ENCODE data around the gene APBA3. TPM values are rescaled to one million over a fixed set of nuclear protein-coding genes. Genes with fewer than 3 reads are reported as not detected.

The APBA3 gene
- total and polyA plus RNA-seq, 9 of the 15 experiments (the other 6 are each of a cell fraction or from before 2014, with no cell fraction given): 0.10 to 29.5 (median 11.5) TPM

DNA sequence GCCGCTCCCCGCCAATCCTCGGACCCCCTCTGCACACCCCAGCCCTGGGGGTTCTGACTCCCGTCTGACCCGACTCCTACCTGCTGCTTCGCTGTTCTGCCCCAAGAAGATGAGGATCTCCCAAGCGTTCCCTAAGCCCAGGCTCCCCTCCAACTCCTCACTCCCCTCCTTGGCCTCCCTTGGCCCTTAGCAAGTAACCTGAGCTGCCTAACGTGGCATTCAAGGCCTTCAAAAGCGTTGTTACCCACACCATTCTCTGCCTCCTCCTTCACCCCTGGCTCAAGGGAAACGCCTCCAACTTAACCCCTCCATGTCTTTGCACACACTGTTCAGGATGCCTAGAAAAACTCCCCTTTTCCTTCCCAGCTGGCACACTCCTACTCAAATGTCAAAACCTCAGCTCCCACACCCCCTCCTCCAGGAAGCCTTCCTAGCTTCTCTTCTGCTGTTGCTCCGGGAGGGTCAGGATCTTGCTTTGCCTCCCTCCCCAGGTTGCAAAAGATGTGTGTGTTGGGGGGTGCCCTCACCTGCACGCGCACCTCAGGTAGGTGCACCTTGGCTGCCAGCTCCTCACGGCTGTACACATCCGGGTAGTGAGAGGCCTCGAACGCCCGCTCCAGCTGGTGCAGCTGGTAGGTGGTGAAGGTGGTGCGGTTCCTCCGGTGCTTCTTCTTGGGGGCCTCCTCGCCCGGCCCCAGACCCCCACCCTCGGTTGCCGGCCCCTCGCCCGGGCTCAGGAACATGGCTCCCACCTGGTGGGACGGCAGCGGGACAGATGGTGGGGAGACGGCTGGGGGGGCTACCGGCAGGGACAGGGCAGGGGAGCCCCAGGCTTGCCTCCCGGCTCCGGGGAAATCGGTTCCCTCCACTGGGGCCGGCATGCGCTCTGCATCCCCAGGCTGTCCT, 9.8 kb upstream of the APBA3 start:
- POLR2A ChIA-PET: interaction anchor here (0.6 to 5.9 kb wide), 2 partner anchors 8 to 214 kb away, joined by 3 to 48 read pairs; partner anchors contain the start of genes APBA3, EEF2 and MRPL54
- no peak for FAIRE-seq

More for the DNA sequence above, 9.8 kb upstream of the APBA3 start:
- no peak overlapping the region for H3K4me3 ChIP-seq
- no peaks in the 10 kb centered on the region for H3K9me1 ChIP-seq (ENCODE audit: control insufficient read depth, insufficient read depth, low read length)
- H4K20me1 ChIP-seq (replicated peaks; ENCODE audit: control insufficient read depth, insufficient read depth, low read length): no peaks in the 10 kb centered on the region
- no peak overlapping the region for H2AFZ ChIP-seq (ENCODE audit: low read depth, low read length)
- in situ Hi-C loops (cut with MboI) (no loop called here), intact Hi-C loops (cut with micrococcal nuclease) (no loop called here)
- ATAC-seq (no peak), DNase-seq (ENCODE audit: extremely low read depth in 1 of 4, low spot score in 3 of 4) (no peak)
- peak overlapping the region in 1 of 2 experiments; percentile 71; a peak in 1 of 4 replicates for H3K9ac ChIP-seq (ENCODE audit: insufficient read depth in 1 of 2, low read depth in 2 of 2, low read length in 2 of 2)
- no peak overlapping the region for H3K27ac ChIP-seq (ENCODE audit: extremely low read depth, low read depth, low read length)
- BruUV-seq (replicated peaks): no TSS peak
- peaks cover 21% of the 10 kb centered on the region; the same call in 1 of the 3 replicates for H3K36me3 ChIP-seq (ENCODE audit: control insufficient read depth, insufficient read depth, low read length)
- 53% methylated on average over 21 of the region's 35 CpGs for WGBS (ENCODE audit: insufficient coverage, low coverage, missing lambda C conversion rate)
- peaks cover 0 to 63% of the 10 kb centered on the region in 2 experiments; a peak in 3 of 5 replicates for H3K4me1 ChIP-seq (replicated peaks in 1 of 2; ENCODE audit: control insufficient read depth in 2 of 2, insufficient read depth in 2 of 2, low read length in 2 of 2)
- no peaks in the 10 kb centered on the region for H3K79me2 ChIP-seq (ENCODE audit: control insufficient read depth, insufficient read depth, low read length)
- H3K4me2 ChIP-seq (ENCODE audit: insufficient read depth, low read length): no peak overlapping the region
- peak; percentile 31 for TF ChIP-seq CHD4 (IDR thresholded peaks at IDR 0.05; ENCODE audit: insufficient read depth, insufficient replicate concordance, low read depth, low read length, poor library complexity, severe bottlenecking)
- TF ChIP-seq BCOR (IDR thresholded peaks at IDR 0.05): peak; percentile 82
- TF ChIP-seq KDM1A (IDR thresholded peaks at IDR 0.05): peak; percentile 33 to 43; a peak in 1 of 4 replicates
- no peak for TF ChIP-seq SIRT6 (IDR thresholded peaks at IDR 0.05; ENCODE audit: low read depth, low read length)
- peak; percentile 81; the same call in 1 of the 2 replicates for TF ChIP-seq SMARCA5 (IDR thresholded peaks at IDR 0.05)
- TF ChIP-seq ZNF280B (CRISPR knock-in tag; IDR thresholded peaks at IDR 0.05): no peak
- TF ChIP-seq, protein P1, sequence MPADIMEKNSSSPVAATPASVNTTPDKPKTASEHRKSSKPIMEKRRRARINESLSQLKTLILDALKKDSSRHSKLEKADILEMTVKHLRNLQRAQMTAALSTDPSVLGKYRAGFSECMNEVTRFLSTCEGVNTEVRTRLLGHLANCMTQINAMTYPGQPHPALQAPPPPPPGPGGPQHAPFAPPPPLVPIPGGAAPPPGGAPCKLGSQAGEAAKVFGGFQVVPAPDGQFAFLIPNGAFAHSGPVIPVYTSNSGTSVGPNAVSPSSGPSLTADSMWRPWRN (IDR thresholded peaks at IDR 0.05; ENCODE audit: low read depth): no peak
- TF ChIP-seq ZFP36 (IDR thresholded peaks at IDR 0.05; ENCODE audit: low read depth, low read length, partially characterized antibody): peak; percentile 97
- TF ChIP-seq CCAR2 (IDR thresholded peaks at IDR 0.05; ENCODE audit: low read depth, low read length): no peak
- no peak for TF ChIP-seq SMAD4 (CRISPR knock-in tag; conservative IDR thresholded peaks at IDR 0.05)
- no peaks in the 10 kb centered on the region for H3K9me3 ChIP-seq (replicated peaks; ENCODE audit: control insufficient read depth, insufficient read depth, low read depth, low read length)
- no peaks in the 10 kb centered on the region for H3K27me3 ChIP-seq (ENCODE audit: control insufficient read depth in 2 of 2, insufficient read depth in 2 of 2, low read length in 2 of 2)
- CTCF ChIA-PET (ENCODE audit: low intra/inter-chr PET ratio): no interaction called here
